EL (cell line): ENCODE data around the gene EXOC2.

Experiments used
- DNase-seq: peaks from one replicate; pipeline ENCODE4 v3.0.0-alpha.2; 2016

EXOC2 gene

GRCh38 chr6:437037-437392 lies 255.9 kb downstream of the EXOC2 start:
- no peak for DNase-seq

GRCh38 chr6:436308-437036 lies 256.5 kb downstream of the EXOC2 start:
- no peak for DNase-seq

- DNase-seq, result no peak
Measured at GRCh38 chr6:435441-436307, 257.3 kb downstream of the EXOC2 start.
